HG03469 (cell line): ENCODE measurements around the gene ERMARD.

ENCODE experiments used
- ATAC-seq: cut with Tn5 transposase; IDR thresholded peaks from one replicate; pipeline ENCODE4 v1.9.1; 2021; ENCODE audit warnings: mild to moderate bottlenecking, moderate library complexity, moderate number of reproducible peaks; ENCODE audit not compliant: unreplicated experiment

The ERMARD gene

DNA sequence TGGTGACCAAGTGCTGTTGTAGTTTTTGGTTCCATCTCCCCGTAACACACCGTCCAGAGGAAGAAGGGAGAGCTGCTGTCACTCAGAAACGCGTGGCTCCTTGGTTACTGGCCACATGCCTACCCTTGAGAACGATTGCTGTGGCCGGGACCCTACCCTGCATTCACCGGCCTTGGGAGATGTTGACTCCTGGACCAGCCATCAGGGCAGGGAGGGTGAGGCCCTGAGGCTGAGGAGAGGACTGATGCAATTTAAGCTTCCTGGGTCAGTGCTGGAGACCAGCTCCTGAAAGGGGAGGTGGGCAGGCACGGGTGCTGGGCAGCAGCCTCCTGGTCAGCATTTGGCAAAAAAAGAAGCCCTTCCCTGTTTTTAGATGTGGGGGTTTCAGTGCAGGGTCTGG, 31.5 kb downstream of the ERMARD start:
- ATAC-seq, result no peak

DNA sequence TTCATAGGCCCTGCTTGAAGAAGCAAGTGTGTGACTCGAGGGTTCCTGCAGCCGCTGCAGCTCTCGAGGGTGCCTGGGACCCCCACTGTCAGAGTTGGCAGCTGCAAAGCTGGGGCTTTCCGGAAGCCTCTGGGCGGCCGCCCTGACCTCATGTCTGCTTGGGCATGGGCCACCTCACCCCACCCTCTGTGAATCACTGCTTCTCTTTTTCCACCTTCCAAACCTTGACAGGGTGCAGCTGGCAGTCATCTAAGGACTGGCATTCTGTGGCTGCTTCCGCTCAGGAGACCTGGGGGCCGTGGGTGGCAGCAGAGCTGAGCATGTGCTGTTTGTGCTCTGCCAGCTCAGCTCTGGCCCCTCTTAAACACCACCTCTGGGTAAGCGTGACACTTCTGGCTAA, 32.0 kb downstream of the ERMARD start:
- ATAC-seq, result no peak

DNA sequence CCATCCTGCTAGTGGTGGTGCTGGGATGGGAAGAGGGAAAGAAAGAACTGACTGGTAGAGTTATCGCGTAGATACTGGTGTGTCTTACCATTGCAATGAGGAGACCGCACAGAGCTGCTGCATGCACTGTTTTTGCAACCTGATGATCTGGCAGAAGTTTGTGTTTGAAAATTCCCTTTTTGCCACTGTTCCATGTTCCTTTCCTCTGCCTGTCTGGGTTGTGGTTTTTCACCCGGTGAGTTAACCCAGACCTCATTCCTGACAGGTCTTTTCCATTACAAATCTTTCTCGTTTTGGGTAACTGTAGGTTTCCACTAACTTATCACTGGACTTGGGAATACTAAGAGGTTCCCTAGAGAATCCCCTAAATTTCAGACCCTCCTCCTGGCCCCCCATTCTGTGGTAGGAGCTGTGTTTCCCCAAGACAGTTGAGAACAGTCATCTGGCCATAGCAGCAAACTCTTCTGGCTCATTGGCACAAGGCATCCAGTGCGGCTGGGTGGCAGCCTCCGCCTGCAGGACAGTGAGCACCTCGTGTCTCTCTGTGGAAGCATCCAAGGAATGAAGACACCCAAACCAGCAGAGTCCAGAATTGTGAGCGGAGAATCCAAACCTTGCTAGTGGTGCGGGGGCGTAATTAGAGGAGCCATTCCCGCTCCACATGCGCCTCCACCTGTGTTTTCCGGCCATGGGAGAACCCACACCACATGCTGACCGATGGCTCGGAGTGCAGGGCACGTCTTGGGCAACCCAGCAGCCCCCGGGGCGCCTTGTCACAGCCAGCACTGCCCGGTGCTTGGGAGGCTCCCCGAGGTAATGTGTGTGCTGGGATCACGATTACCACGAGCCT, 32.8 kb downstream of the ERMARD start:
- no peak for ATAC-seq

DNA sequence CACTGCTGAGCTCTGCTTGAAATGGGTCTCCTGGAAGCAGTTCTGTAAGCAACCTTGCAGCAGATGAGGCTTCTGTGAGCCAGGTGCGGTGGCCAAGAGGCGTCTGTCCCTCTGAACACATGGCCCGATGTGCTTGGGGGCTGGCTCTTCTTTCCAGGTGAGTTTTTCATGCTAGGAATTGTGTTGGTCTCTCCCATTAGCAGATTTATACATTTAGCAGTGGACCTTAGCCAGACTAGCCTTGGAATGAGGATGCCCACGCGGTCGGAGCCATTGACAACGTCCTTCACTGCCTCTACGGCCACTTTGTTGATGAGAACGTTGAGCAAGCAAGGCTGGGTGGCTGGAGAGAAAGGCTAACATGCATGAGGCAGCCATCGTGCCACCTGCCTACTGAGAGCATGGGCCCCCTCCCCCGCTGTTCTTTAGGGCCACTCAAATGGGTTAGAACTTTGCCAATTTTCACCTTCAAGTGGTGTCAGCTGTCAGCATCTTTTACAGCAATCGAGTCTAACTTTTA, 33.5 kb downstream of the ERMARD start:
- no peak for ATAC-seq

DNA sequence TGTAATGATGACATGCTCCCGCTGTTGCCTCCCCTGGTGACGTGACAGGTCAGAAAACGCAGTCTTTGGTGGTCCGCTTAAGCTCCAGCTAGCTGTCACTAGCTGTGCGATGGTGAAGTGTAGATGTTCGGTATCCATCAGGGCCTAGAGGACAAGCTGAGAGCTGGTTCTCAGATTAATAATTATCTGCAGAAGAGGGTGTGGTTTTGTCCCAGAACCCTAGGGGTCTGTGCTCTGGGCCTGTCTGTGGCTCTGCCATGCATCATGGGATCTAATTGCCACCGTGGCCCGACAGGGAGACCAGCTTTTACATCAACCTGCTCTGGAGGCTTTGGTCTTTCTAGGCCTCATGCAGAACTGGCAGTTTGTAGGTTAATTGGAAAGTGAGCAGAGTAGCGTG, 34.1 kb downstream of the ERMARD start:
- ATAC-seq, result no peak

DNA sequence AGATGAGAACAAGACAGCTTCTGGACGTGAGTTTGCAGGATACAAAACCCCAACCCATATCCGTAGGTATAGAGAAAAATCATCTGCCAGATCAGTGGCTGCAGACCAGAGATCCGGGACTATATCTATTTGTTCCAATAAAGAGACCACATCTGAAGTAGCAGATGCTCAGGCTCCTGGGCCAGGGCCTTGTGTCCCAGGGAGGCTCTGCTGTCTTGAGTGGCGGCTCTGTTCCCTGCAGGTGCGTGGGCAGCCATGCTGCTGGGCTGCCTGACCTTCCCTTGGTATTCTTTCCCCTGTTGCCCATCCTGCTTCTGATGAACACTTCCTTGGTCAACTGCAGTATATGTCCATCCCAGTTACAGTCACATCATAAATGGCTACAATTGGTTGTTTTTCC, 34.9 kb downstream of the ERMARD start:
- ATAC-seq, result no peak

DNA sequence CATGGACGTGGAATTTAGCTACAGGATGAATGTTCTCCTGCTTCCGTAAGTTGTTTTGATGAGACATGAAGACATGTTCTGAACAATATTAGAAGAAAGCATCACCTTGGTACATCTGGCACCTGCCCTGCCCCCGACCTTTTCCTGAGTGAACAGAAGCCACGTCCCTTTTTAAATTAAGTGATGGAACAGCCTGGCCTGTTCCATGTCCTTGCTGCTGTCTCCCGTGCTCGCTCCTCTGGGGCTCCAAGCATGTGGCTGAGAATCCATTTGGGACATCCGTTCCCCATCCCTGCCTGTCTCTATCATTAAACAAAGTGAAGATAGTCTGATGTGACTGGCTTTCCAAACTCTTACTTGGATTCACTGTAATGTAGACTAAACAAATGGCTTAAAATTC, 36.4 kb downstream of the ERMARD start:
- ATAC-seq, result no peak

DNA sequence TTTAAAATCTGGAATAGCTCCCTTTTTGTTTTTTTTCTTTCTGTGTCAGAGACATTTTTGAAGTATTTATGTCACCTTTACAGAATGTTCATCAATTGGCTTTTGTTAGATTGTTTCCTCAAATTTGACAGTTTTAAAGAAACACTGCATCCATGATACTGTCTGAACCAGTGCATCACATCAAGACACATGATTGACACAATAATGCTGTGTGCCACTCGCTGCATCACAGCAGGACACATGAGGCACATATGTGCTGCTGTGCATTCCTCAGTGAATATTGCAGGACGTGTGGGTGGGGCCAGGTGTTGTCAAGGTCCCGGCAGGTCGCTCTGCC, 37.4 kb downstream of the ERMARD start:
- ATAC-seq, result no peak

DNA sequence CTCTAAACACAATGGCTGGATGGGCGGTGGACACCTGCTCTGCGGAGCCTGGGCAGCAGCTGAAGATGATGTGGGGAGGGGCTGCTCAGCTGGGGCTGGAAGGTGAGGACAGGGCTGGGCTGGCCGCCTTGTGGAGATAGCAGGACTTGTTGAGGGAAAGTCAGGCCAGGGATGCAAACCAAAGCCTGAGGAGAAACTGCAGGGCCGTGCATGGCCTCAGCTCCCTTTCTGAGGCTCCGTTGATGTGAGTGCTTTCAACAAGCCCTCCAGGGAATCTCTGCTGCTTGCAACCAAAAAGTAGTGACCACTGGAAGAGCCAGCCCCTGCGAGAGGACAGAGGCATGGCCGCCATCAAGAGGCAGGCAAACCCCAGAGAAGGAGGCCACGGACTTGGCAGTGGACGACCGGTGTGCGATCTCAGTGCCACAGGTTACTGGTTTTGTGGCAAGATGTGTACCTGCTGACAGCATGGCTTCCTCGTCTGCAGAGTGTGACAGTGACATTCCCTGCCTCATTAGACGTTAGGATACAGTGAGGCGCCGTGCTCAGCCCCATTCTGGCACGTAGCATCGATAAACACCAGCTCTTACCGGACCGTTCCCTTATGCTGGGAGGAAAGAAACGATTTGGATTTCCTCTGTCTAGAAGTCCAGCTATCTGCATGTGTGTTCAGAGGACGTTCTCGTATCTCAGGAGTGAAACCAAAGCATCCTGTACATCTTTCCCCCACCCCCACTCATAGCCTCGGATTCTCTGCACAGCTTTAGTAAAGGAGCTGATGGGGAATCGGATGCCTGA, 37.9 kb downstream of the ERMARD start:
- ATAC-seq, result no peak

DNA sequence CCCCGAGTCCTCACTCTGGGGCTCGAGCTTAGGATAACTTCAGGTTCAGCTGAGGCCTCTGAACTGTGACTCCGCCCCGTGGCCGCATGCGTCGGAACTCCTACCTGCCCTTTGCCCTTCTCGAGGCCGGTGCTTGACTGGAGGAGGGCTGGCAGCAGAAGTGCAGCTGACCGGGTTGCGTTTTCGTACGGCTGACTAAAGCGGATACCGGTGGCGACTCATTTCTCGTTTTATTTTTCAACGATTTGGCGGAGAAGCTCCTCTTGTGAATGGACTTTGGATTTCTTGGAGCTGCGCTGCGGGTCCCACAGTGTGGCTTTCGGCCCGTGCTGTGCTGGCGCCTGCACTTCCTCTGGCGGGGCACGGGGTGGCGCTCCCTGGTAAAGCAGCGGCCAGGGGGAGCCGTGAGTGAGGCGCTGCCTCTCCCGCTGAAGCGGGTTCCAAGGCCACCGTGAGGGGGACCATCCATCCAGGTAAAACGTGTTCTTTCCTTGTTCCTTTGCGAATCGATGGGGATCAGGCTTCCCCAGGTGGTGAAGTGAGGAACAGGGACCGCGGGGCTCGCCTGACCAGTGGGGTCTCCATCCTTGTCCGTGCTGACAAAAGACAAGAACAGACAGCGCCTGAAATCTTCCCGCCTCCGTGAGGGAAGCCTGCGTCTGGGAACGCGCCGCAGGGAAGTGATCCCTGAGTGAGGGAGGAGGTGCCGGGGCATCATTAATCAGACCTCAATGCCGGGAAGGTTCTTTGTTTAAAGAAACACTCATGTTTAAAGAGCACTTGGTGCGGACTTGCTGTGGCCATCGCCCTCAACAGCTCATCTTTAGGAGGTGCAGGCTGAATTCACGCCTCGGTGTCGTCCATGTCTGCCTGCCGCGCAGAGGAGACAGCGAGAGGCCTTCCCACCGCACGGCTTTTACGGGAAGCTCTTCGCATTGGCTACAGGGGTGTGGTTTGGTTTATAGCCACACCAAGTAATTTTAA, 38.8 kb downstream of the ERMARD start:
- ATAC-seq, result peak; percentile 88

DNA sequence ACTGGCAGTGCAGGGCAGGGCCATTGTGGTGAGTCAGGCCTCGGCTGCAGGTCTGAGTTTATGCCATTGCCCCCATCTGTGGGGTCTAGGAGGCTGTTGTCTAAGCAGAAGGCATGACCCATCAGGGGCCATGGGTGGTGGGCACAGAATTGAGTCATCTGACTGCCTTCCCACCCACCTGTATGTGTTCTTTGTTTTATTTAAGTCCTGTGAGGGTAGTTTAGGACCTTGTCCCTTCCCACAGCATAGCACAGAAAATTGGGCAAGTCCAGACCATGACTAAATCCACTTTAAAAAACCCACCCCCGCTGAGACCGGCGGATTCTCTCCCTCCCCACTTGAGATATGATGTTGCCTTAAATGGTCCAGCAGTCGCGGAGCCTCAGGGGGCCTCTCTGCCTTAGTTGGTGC, 40.3 kb downstream of the ERMARD start:
- ATAC-seq, result no peak

DNA sequence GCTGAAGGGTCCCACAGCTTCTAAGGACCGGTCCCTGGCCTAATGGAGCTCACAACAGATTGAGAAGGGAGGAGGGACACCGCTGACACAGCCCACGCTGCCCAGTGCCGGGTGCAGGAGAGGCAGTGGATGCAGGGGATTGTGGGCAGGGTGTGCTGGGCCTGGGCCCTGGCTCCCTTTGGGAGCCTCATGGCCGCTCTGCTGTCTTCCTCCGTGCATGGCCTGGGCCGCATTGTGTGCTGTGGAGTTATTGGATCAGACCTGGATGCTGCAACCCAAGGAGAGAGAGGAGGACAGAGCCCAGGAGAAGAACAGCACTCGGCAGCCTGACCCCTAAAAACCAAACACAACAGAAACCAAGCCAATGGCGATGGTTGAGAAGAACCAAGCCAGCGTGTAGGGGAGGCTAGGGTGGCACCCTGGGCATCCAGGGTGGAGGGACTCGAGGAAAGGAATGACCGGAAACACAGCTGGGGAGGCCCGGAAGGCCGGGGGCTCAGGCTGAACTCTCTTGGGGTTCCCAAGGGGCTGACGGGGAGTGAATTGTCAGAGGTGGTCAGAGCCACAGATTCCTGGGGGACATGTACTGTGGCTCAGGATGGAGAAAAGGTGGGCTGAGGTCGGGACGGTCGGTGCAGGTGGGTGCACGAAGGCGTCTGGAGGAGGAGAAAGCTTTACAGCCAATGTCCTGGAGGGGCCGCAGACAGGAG, 41.0 kb downstream of the ERMARD start:
- no peak for ATAC-seq

DNA sequence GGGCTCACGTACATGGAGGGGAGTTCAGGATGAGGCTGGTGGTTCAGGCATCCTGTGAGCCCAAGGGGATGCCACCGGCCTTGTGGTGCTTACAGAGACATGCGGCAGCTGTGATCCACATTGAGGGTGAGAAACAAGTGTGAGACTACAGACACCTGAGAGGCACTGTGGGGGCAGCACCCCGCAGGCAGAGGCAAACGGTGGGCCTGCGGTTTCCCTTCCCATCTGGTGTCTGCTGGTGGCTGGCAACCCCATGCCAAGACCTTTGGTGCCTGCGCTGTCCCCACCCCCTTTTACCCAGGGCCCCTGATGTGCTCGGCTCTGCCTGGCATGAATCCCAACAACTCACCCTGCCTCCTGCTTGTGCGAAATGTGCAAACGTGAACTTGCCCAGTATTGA, 42.0 kb downstream of the ERMARD start:
- ATAC-seq, result no peak

DNA sequence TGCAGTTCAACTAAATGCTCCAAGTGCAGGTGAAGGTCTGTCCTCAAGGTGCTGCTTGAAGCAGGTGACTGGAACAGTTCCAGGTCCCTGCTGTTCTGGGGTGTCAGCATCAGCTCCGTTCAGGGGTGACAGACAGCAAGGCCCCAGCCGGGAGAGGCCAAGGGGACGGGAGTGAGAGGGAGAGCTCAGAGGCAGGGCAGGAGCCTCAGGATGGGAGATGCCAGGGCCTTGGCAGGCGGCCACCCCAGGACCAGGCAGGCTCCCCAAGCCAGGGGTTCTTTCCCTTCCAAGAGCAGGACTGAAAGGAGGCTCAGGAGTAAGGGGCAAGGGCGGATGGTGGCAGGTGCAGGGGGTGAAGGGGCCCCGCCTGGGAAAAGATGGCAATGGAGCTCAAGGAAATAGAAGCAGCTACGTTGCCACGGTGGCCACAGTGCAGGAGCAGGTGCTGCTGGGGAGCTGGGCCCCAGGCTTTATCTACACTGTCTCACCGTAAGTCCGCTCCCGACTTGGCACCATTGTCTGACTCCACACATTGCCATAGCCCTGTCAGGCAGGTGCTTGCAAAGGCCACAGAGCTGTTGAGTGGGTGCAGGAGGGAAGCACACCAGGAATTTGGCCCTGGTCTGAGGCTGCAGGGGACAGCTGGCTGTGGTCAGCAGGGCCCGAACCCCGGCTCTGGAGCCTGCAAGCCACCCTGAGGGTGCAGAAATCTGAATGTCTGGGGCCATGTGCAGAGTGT, 43.1 kb downstream of the ERMARD start:
- ATAC-seq, result no peak

DNA sequence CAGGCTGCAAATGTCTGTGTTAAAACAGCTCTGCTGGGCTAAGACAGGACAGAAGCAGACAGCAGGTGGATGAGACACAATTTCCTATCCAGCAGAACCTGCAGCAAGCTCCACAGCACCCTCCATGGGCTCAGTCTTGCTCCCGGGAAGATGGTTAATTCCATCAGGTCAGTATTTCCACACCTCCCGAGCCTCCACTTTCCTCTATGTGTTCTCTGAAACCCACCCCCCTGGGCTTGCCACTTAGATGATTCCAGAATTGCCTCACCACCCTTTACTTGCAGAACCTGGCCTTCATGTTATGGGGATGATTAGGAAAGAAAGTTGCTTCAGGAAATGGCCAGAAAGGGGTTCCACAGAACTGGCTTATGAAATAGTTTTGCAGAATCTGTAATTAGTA, 43.8 kb downstream of the ERMARD start:
- no peak for ATAC-seq

DNA sequence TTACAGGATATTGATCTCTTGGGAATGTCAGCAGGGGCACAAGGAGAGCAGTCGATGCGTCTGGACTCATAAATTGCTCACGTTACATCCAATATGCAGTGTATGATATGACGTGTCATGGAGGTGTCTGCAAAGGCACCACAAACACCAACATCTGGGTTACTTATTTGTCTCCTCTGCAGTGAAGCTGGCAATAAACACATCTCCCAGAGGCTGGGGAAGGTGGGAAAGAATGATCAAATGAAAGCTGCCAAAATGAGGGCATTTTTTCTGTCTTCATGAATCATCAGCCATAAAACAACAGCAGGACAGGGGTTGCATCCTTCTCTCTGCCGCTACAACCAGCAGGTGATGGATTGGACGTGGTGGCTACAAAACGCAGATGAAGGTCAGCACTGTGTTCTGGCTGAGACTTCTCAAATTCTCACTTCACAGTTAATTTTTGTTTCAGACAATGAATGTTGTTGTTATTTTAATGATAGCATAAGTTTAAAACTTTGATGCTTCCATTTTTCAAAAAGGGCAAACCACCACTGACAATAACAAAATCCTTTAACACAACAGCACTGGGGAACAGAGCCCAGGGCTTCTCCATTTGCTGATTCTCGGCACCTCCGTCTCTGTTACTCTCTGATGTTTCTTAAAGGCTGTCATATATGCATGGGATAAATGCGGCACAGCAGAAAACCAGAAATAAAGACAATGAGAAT, 47.5 kb downstream of the ERMARD start:
- ATAC-seq, result no peak

DNA sequence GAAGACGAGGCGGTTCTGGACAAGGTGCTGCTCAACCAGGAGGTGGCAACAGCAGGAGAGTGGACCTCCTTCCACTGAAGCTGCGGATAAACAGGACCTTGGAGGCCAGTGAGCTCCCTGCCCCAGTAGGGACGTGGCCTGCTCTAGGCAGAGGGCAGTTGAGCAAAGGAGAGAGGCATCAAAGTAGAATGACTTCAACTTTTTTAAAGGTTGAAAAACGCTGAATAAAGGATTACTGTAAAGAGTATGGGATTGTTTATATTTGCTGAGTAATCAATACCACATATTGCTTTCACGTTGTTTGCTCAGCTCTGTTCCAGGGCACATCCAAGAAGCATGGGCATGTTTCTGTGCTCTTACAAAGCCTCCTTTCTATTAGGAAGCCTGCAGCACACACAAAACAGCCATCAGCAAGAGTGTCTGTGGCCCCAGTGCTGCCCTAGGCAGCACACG, 48.1 kb downstream of the ERMARD start:
- ATAC-seq, result no peak

DNA sequence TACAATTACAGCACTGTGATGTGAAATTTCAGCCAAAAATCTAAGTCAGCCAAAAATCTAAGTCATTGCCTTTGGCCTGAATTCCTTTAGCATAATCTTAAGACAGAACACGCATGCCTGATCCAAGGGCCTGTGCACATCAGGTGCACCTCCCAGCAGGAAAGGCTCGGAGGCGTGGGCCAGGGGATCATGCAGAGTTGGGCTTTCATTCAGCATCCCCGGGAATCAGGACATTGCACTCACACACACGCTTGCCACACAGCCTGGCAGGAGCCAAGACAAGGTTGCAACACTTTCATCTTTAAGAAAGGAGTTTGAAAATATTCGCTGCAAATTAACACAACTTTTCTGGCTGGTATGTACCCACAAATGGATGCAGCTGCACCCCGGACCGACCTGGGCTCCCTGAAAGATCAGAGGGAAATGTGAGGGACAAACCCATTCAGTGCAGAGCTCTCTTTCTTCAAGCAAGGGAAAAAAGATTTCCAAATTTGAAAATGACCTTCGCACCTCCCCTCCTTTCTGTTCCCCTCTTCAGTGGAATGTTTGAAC, 48.8 kb downstream of the ERMARD start:
- no peak for ATAC-seq
